Measurements from ENCODE around the gene TFAP2E.

DNA sequence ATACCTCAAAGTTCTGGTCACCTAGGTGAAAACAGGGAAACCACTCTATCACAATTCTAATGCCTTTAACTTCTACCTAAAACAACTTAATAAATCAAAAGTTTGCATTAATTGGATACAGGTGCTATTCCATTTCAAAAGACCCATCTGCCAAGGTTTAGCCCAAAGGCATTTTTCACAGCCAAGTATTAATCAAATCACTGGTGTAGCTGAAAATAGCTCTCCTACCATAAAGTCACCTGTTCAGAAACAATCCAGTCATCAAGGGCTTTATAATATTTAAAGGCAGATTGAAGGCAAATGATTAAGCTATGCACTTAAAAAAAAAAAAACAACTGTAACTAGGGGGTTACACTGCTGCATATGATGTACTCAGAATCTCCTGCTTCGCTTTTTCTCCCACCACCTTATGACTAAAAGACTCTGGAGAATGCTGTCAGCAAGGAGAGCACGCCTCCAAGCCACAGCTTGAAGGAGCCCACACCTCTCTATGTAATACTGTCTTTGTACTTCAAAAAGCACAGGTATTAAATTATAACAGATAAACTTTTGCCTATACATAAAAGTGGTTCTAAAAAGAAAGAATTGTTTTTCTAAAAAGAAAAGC is 36.5 kb upstream of the TFAP2E start:
- TF ChIP-seq POLR2AphosphoS5 (IDR thresholded peaks at IDR 0.05; ENCODE audit: low read depth, low read length) (no peak), SIN3A (IDR thresholded peaks at IDR 0.05; ENCODE audit: borderline replicate concordance, insufficient read depth, low read length) (no peak), FOXP2 (optimal IDR thresholded peaks at IDR 0.05; ENCODE audit: borderline replicate concordance, extremely low read depth, extremely low read length, insufficient read depth) (no peak)
- TF ChIP-seq, protein P1, sequence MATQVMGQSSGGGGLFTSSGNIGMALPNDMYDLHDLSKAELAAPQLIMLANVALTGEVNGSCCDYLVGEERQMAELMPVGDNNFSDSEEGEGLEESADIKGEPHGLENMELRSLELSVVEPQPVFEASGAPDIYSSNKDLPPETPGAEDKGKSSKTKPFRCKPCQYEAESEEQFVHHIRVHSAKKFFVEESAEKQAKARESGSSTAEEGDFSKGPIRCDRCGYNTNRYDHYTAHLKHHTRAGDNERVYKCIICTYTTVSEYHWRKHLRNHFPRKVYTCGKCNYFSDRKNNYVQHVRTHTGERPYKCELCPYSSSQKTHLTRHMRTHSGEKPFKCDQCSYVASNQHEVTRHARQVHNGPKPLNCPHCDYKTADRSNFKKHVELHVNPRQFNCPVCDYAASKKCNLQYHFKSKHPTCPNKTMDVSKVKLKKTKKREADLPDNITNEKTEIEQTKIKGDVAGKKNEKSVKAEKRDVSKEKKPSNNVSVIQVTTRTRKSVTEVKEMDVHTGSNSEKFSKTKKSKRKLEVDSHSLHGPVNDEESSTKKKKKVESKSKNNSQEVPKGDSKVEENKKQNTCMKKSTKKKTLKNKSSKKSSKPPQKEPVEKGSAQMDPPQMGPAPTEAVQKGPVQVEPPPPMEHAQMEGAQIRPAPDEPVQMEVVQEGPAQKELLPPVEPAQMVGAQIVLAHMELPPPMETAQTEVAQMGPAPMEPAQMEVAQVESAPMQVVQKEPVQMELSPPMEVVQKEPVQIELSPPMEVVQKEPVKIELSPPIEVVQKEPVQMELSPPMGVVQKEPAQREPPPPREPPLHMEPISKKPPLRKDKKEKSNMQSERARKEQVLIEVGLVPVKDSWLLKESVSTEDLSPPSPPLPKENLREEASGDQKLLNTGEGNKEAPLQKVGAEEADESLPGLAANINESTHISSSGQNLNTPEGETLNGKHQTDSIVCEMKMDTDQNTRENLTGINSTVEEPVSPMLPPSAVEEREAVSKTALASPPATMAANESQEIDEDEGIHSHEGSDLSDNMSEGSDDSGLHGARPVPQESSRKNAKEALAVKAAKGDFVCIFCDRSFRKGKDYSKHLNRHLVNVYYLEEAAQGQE (IDR thresholded peaks at IDR 0.05; ENCODE audit: insufficient read depth in 1 of 2, low read depth in 2 of 2, low read length in 2 of 2) = no peak

All from PFSK-1 (cell line).